B cell (primary cell): ENCODE data around the gene EIF3K. TPM values are rescaled to one million over a fixed set of nuclear protein-coding genes. Genes with fewer than 3 reads are reported as not detected.

Source experiments
- ATAC-seq: fragments of 200-7000 bp; cut with Tn5 transposase; one replicate; pipeline ENCODE4 v1.10.0; 2021; ENCODE audit warnings: low read depth, mild to moderate bottlenecking, moderate number of reproducible peaks, moderate library complexity
- CTCF ChIA-PET: fragments of 350-600 bp; sonication (Branson Sonifier 250); formaldehyde crosslinking; loops from one replicate; lab custom pipeline; 2021; ENCODE audit warnings: antibody characterized with exemption, inconsistent platforms; lab: Charles Lee
- POLR2A ChIA-PET: fragments of 350-600 bp; sonication (Branson Sonifier 250); formaldehyde crosslinking; loops from one replicate; lab custom pipeline; 2021; ENCODE audit warnings: antibody characterized with exemption; lab: Charles Lee
- DNase-seq: peaks from one replicate; pipeline ENCODE4 v3.0.0; 2013
- H2AFZ ChIP-seq: 2 replicates; pipeline ENCODE4 v1.6.1; 2012; ENCODE audit warnings: mild to moderate bottlenecking, low read depth, low read length; ENCODE audit not compliant: insufficient read depth, poor library complexity, severe bottlenecking
- H3K27ac ChIP-seq, 2 donors: 1 replicate in 1 of 2; 2 replicates in 1 of 2; pipeline ENCODE4 v1.5.1; 2012 to 2013; ENCODE audit warnings: low read length in 2 of 2, mild to moderate bottlenecking in 2 of 2, moderate library complexity in 1 of 2
- H3K27me3 ChIP-seq, 4 experiments: fragments of 200-600 bp in 1 of 4; sonication (generic) in 1 of 4; replicated peaks in 1 of 4; 1 replicate in 2 of 4; 2 replicates in 2 of 4; pipeline versions ENCODE4 v1.6.1 to v1.7.0; 2013 to 2016; ENCODE audit warnings: low read length in 3 of 4, mild to moderate bottlenecking in 2 of 4, mixed read lengths in 1 of 4, moderate library complexity in 1 of 4; ENCODE audit not compliant: insufficient read depth in 4 of 4, control insufficient read depth in 3 of 4; ENCODE audit errors: control extremely low read depth in 1 of 4
- H3K36me3 ChIP-seq, 2 experiments: replicated peaks in 1 of 2; 1 replicate in 1 of 2; 2 replicates in 1 of 2; pipeline versions ENCODE4 v1.6.1 to v1.7.1; 2013; ENCODE audit warnings: low read length in 1 of 2; ENCODE audit not compliant: insufficient read depth in 2 of 2, control insufficient read depth in 1 of 2; ENCODE audit errors: control extremely low read depth in 1 of 2, extremely low read depth in 1 of 2
- H3K4me1 ChIP-seq, 2 donors: fragments of 200-600 bp in 1 of 2; sonication (generic) in 1 of 2; 1 replicate in 1 of 2; 2 replicates in 1 of 2; pipeline versions ENCODE4 v1.5.1 to v1.6.1; 2013 to 2017; ENCODE audit warnings: low read length in 2 of 2; ENCODE audit not compliant: control insufficient read depth in 2 of 2, insufficient read depth in 2 of 2
- H3K4me2 ChIP-seq: replicated peaks from 2 replicates; pipeline ENCODE3; 2012; ENCODE audit warnings: mild to moderate bottlenecking, low read depth, low read length; ENCODE audit not compliant: poor library complexity, severe bottlenecking
- H3K4me3 ChIP-seq, 5 experiments: fragments of 200-600 bp in 1 of 5; sonication (generic) in 1 of 5; 1 replicate in 3 of 5; 2 replicates in 2 of 5; pipeline versions ENCODE4 v1.5.1 to v1.7.0; 2011 to 2016; ENCODE audit warnings: low read length in 4 of 5, mild to moderate bottlenecking in 4 of 5, low read depth in 2 of 5, control low read depth in 1 of 5, moderate library complexity in 1 of 5; ENCODE audit not compliant: insufficient read depth in 1 of 5; ENCODE audit errors: control extremely low read depth in 1 of 5, extremely low read depth in 1 of 5
- H3K79me2 ChIP-seq: fragments of 200-600 bp; sonication (generic); one replicate; pipeline ENCODE4 v1.6.0; 2016; ENCODE audit warnings: low read length; ENCODE audit not compliant: control insufficient read depth, insufficient read depth
- H3K9ac ChIP-seq: fragments of 200-600 bp; sonication (generic); 2 replicates; pipeline ENCODE4 v1.6.1; 2017; ENCODE audit warnings: mild to moderate bottlenecking, low read length, moderate library complexity
- H3K9me3 ChIP-seq, 3 donors: one replicate each; pipeline versions ENCODE4 v1.6.1 to v1.7.1; 2013; ENCODE audit warnings: low read length in 2 of 3; ENCODE audit not compliant: control insufficient read depth in 2 of 3, insufficient read depth in 1 of 3; ENCODE audit errors: control extremely low read depth in 1 of 3
- H4K20me1 ChIP-seq: 2 replicates; pipeline ENCODE4 v1.6.0; 2012; ENCODE audit warnings: mild to moderate bottlenecking, low read length; ENCODE audit not compliant: insufficient read depth, control insufficient read depth, poor library complexity, severe bottlenecking
- H3K27ac Mint-ChIP-seq: one replicate; pipeline ENCODE4 v1.8.0; 2021; ENCODE audit warnings: mixed read lengths
- H3K27me3 Mint-ChIP-seq: one replicate; pipeline ENCODE4 v1.8.0; 2021; ENCODE audit warnings: mixed read lengths
- H3K4me1 Mint-ChIP-seq: one replicate; pipeline ENCODE4 v1.8.0; 2021; ENCODE audit warnings: mixed read lengths
- H3K4me3 Mint-ChIP-seq: one replicate; pipeline ENCODE4 v1.8.0; 2021; ENCODE audit warnings: mixed read lengths
- H3K9me3 Mint-ChIP-seq: one replicate; pipeline ENCODE4 v1.8.0; 2022; ENCODE audit warnings: mixed read lengths; ENCODE audit not compliant: insufficient read depth
- CTCF ChIP-seq: fragments of 200-600 bp; IDR thresholded peaks from one replicate; pipeline ENCODE4 v1.8.0; 2022; ENCODE audit warnings: antibody characterized with exemption, mild to moderate bottlenecking
- EZH2 ChIP-seq: IDR thresholded peaks from 2 replicates; pipeline ENCODE4 v1.6.1; 2012; ENCODE audit warnings: borderline replicate concordance, low read depth, mild to moderate bottlenecking, moderate library complexity, low read length; ENCODE audit not compliant: insufficient read depth, poor library complexity, severe bottlenecking
- WGBS: methylation state at CpG from one replicate; pipeline ENCODE4 v1.1.5; 2013; ENCODE audit warnings: missing lambda C conversion rate; ENCODE audit not compliant: insufficient coverage; 5-methylcytosine and 5-hydroxymethylcytosine counted together
- intact Hi-C: fragments of 100-400 bp; cut with micrococcal nuclease; formaldehyde crosslinking; loops from one replicate; pipeline ENCODE4 v1.10.0; 2022
- polyA plus RNA-seq: library from polyadenylated mRNA; depleted of rRNA; stranded (reverse); fragments of >200 nt; gene quantifications from 2 replicates; pipeline ENCODE4 v1.2.3, GENCODE V29; 2012
- total RNA-seq, 2 donors: library from RNA; stranded (reverse); fragments of 120-200 nt in 1 of 2; gene quantifications; 1 replicate in 1 of 2; 2 replicates in 1 of 2; pipeline versions ENCODE4 v1.2.3 to v1.2.4, GENCODE V29; 2013 to 2022

Gene EIF3K
- total and polyA plus RNA-seq, 2 donors (not counting 1 experiment from before 2014, with no cell fraction given), result 284 to 773 TPM

DNA sequence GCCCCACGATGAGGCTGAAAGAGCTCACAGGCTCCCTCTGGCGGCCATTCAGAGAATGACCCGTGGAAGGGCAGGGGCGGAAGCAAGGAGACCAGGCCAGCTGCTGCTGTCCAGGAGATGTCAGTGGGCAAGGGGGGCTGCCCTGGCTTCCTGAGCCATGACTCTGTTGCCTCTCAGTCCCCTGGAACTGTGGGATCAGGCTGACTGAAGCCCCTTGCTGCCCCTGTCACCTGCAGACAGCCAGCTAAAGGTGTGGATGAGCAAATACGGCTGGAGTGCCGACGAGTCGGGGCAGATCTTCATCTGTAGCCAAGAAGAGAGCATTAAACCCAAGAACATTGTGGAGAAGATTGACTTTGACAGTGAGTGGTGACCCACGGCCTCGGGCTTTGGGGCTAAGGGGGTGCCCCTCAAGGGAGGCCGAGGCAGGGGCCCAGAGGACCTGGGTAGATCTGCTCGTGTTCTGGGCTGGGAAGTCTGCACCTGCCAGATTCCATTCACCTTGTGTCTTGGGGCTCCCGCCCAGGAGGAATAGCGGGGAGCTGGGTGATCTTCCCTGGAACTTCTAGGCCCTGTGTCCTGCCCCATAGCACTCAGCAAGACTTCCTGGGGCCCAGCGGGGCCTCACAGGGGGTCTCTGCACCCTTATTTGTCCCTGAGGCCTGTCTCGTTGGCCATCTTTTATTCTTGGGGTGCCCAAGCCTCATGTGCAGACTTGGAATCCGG is 15.9 kb downstream of the EIF3K start:
- Mint-ChIP-seq H3K27ac (peak overlapping the region; percentile 83), H3K4me3 (no peak overlapping the region), H3K27me3 (no peaks in the 10 kb centered on the region), H3K4me1 (peaks cover 21% of the 10 kb centered on the region), H3K9me3 (no peaks in the 10 kb centered on the region)
- 71% methylated on average over 15 of the region's 17 CpGs for WGBS
- CTCF ChIA-PET, result interaction anchor here (0.6 to 5.7 kb wide), 44 partner anchors 8 to 907 kb away, joined by 3 to 102 read pairs (median 4); partner anchors contain the start of genes ACTN4, ECH1, EIF3K and FAM98C
- peak overlapping the region; percentile 39 for H3K4me2 ChIP-seq
- H3K27ac ChIP-seq, result peak overlapping the region in 1 of 2 donors; percentile 30
- H3K9me3 ChIP-seq, result no peaks in the 10 kb centered on the region
- H3K4me3 ChIP-seq, result no peak overlapping the region
- no peak overlapping the region for H3K9ac ChIP-seq
- no peaks in the 10 kb centered on the region for H3K27me3 ChIP-seq
- peak; percentile 80 for DNase-seq
- H3K79me2 ChIP-seq, result peaks cover 5% of the 10 kb centered on the region
- peak; percentile 97 for TF ChIP-seq CTCF
- TF ChIP-seq EZH2, result no peak
- peaks cover 2 to 40% of the 10 kb centered on the region in 2 experiments for H3K36me3 ChIP-seq
- H2AFZ ChIP-seq, result no peak overlapping the region
- H4K20me1 ChIP-seq, result peaks cover 12% of the 10 kb centered on the region
- POLR2A ChIA-PET, result interaction anchor here (0.7 to 2.0 kb wide), 4 partner anchors 16 to 231 kb away, joined by 3 to 6 read pairs (median 4); partner anchors contain the start of gene EIF3K
- intact Hi-C loops, result loop anchor here (1.0 to 10.0 kb wide), 3 partner anchors 50 to 120 kb away; no protein-coding TSS in a partner anchor
- peaks cover 18 to 23% of the 10 kb centered on the region in 2 donors for H3K4me1 ChIP-seq
- ATAC-seq, result peak; percentile 50
